Ovary (tissue), 3 donors: Measurements from ENCODE around the gene L3MBTL2.

ENCODE experiments used
- EP300 ChIP-seq: sonication (generic); formaldehyde crosslinking; IDR thresholded peaks from one replicate; pipeline ENCODE4 v1.6.1; 2017; ENCODE audit warnings: antibody characterized with exemption
- POLR2A ChIP-seq: fragments of 450-650 bp; IDR thresholded peaks from one replicate; pipeline ENCODE4 v1.6.1; 2017; ENCODE audit warnings: antibody characterized with exemption, mild to moderate bottlenecking, moderate library complexity
- TF ChIP-seq, protein P1 (sequence below), 3 donors: fragments of 450-650 bp in 2 of 3; fragments of 200-600 bp in 1 of 3; IDR thresholded peaks; one replicate each; pipeline versions ENCODE4 v1.5.1 to v1.8.0; 2016 to 2022; ENCODE audit warnings: antibody characterized with exemption in 3 of 3, mild to moderate bottlenecking in 1 of 3
- donor health status: DM: no; HTN: no; CAD: no.

DNA sequence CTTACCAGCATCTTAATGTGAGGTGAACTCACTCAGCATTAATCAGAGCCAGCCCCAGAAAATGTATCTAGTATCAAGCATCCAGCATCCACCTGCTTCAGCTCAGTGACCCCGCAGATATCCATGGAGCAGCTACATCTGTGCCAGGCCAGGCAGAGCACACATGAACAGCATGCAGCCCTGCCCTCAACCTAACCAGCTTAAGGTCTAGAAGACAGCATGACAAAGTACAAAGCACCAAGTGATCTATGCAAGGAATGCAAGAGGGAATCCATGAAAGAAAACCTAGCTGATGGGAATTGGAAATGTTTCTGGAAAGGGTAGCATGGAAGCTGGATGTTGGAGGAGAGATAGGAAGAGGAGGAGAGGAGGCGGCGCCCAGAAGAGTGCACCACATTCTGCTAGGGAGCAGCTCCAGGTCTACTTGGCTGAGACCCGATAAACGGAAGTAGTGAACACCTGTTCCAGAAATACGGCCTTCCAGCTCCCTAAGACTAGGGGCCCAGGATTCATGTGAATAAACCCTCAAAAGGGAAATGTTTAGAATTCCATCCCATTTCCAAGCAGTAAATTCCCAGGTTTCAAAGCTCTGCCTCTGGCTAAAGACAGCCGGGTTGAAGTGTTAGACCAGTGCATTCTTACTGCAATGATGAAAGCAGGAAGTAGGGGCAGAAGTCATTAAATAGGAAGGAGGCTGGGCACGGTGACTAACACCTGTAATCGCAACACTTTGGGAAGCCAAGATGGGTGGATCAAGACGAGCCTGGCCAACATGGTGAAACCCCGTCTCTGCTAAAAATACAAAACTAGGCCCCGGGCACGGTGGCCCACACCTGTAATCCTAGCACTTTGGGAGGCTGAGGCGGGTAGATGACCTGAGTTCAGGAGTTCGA, 23.5 kb upstream of the L3MBTL2 start:
- TF ChIP-seq, protein P1, sequence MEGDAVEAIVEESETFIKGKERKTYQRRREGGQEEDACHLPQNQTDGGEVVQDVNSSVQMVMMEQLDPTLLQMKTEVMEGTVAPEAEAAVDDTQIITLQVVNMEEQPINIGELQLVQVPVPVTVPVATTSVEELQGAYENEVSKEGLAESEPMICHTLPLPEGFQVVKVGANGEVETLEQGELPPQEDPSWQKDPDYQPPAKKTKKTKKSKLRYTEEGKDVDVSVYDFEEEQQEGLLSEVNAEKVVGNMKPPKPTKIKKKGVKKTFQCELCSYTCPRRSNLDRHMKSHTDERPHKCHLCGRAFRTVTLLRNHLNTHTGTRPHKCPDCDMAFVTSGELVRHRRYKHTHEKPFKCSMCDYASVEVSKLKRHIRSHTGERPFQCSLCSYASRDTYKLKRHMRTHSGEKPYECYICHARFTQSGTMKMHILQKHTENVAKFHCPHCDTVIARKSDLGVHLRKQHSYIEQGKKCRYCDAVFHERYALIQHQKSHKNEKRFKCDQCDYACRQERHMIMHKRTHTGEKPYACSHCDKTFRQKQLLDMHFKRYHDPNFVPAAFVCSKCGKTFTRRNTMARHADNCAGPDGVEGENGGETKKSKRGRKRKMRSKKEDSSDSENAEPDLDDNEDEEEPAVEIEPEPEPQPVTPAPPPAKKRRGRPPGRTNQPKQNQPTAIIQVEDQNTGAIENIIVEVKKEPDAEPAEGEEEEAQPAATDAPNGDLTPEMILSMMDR (IDR thresholded peaks at IDR 0.05), result no peak
- TF ChIP-seq POLR2A, result no peak
- TF ChIP-seq EP300, result no peak
